K562 (cell line): ENCODE data around the gene DENND2A. TPM values are rescaled to one million over a fixed set of nuclear protein-coding genes. Genes with fewer than 3 reads are reported as not detected.

Experiments
- BCL6 ChIP-seq: fragments of 250-450 bp; sonication (Bioruptor Pico); IDR thresholded peaks from 2 replicates; pipeline ENCODE4 v1.4.0; 2020
- DIDO1 ChIP-seq: fragments of 450-650 bp; IDR thresholded peaks from 2 replicates; pipeline ENCODE4 v1.6.1; 2016; ENCODE audit warnings: low read depth, missing biosample characterization, missing genetic modification characterization
- ID3 ChIP-seq, 2 experiments: fragments of 250-450 bp in 1 of 2; fragments of 450-650 bp in 1 of 2; sonication (Bioruptor Pico) in 1 of 2; IDR thresholded peaks; 2 replicates each; pipeline versions ENCODE4 v1.6.1 to v1.8.0; 2016 to 2021; ENCODE audit warnings: mild to moderate bottlenecking in 2 of 2, moderate library complexity in 2 of 2, missing compliant biosample characterization in 1 of 2, missing genetic modification characterization in 1 of 2
- MBD1 ChIP-seq: fragments of 250-450 bp; sonication (Bioruptor Pico); IDR thresholded peaks from 2 replicates; pipeline ENCODE4 v1.8.0; 2022; ENCODE audit warnings: inconsistent platforms
- NR0B1 ChIP-seq: fragments of 450-650 bp; IDR thresholded peaks from one replicate; pipeline ENCODE4 v1.6.1; 2018; ENCODE audit warnings: mild to moderate bottlenecking, moderate library complexity; ENCODE audit not compliant: partially characterized antibody
- NR4A1 ChIP-seq, 2 experiments: fragments of 250-450 bp in 1 of 2; fragments of 450-650 bp in 1 of 2; sonication (Bioruptor Pico) in 1 of 2; IDR thresholded peaks; 2 replicates each; pipeline versions ENCODE4 v1.4.0 to v1.6.1; 2016 to 2020; ENCODE audit warnings: mild to moderate bottlenecking in 2 of 2, missing compliant biosample characterization in 1 of 2, missing genetic modification characterization in 1 of 2, moderate library complexity in 1 of 2
- RBBP5 ChIP-seq: fragments of 200-600 bp; sonication (generic); IDR thresholded peaks from 2 replicates; pipeline ENCODE4 v1.6.1; 2012; ENCODE audit warnings: borderline replicate concordance, mild to moderate bottlenecking, low read length, control low read depth, inconsistent platforms; ENCODE audit not compliant: insufficient read depth, poor library complexity, severe bottlenecking
- SNIP1 ChIP-seq: fragments of 450-650 bp; IDR thresholded peaks from 2 replicates; pipeline ENCODE4 v1.7.1; 2017; ENCODE audit warnings: low read depth, mild to moderate bottlenecking
- TFAP4 ChIP-seq: sonication (generic); formaldehyde crosslinking; IDR thresholded peaks from 2 replicates; pipeline ENCODE4 v1.8.0; 2022; ENCODE audit warnings: missing genetic modification reagents, mild to moderate bottlenecking, moderate library complexity, borderline replicate concordance
- ZBTB43 ChIP-seq: sonication (generic); formaldehyde crosslinking; IDR thresholded peaks from 2 replicates; pipeline ENCODE4 v1.8.0; 2023; ENCODE audit warnings: mild to moderate bottlenecking, missing genetic modification reagents
- ZZZ3 ChIP-seq: fragments of 450-650 bp; IDR thresholded peaks from 2 replicates; pipeline ENCODE4 v1.6.1; 2016; ENCODE audit warnings: antibody characterized with exemption, mild to moderate bottlenecking, moderate library complexity
- polyA plus RNA-seq, 8 experiments: library from polyadenylated mRNA; depleted of rRNA in 4 of 8; stranded (reverse) in 5 of 8; unstranded in 3 of 8; fragments of >200 nt; fragmentation: Nextera tagmentation in 2 of 8; fragmentation: Illumina TruSeq in 1 of 8; extraction: Ambion mirVana in 2 of 8; extraction: Trizol in 1 of 8; gene quantifications; 2 replicates each; pipeline versions ENCODE4 v1.2.1 to v1.2.3, GENCODE V29; 2011 to 2014; ENCODE audit warnings: inconsistent platforms in 1 of 8, missing spikeins in 1 of 8
- total RNA-seq, 7 experiments: library from RNA; depleted of rRNA in 6 of 7; stranded (reverse); fragments of >200 nt in 6 of 7; fragmentation: Illumina TruSeq in 2 of 7; extraction: Trizol in 2 of 7; gene quantifications; 2 replicates each; pipeline versions ENCODE4 v1.2.1 to v1.2.3, GENCODE V29; 2011 to 2021; ENCODE audit warnings: low replicate concordance in 1 of 7

Gene DENND2A
- total and polyA plus RNA-seq, 9 of the 15 experiments (the other 6 are each of a cell fraction or from before 2014, with no cell fraction given): not detected

GRCh38 chr7:140506788-140507464 lies 133.7 kb downstream of the DENND2A start (continued):
- no peak for TF ChIP-seq ZBTB43 (CRISPR knock-in tag)
- TF ChIP-seq NR0B1: no peak
- no peak for TF ChIP-seq NR4A1 (CRISPR knock-in tag; IDR thresholded peaks at IDR 0.05)
- TF ChIP-seq NR4A1 (tag; IDR thresholded peaks at IDR 0.05): peak; percentile 81
- no peak for TF ChIP-seq SNIP1
- peak; percentile 72; the same call in 1 of the 2 replicates for TF ChIP-seq TFAP4 (CRISPR knock-in tag)
- TF ChIP-seq ZZZ3: no peak
- no peak for TF ChIP-seq ID3 (CRISPR knock-in tag; IDR thresholded peaks at IDR 0.05)
- TF ChIP-seq ID3 (tag; IDR thresholded peaks at IDR 0.05): peak; percentile 63; the same call in 1 of the 2 replicates
- TF ChIP-seq BCL6 (CRISPR knock-in tag): no peak
- 0 out of 2 replicates have a peak, but pooled peaks have one; percentile 34 for TF ChIP-seq DIDO1 (tag)
- peak; percentile 12 for TF ChIP-seq RBBP5
- TF ChIP-seq MBD1 (CRISPR knock-in tag): no peak
